Activated T-cell treated with anti-CD3 and anti-CD28 coated beads, Interleukin-2, amount 50 U/mL, for 4 hours (primary cell): ENCODE measurements around the gene ANKMY1. TPM values are rescaled to one million over a fixed set of nuclear protein-coding genes. Genes with fewer than 3 reads are reported as not detected.
"Not testable (repeated sequence)": the region's sequence is repeated elsewhere in the genome, so short reads cannot be mapped to it uniquely, and the experiment has no call there.

Experiments used
- ATAC-seq, 2 donors: fragments of 200-7000 bp; cut with Tn5 transposase; one replicate each; pipeline ENCODE4 v1.10.0; 2021
- DNase-seq: peaks from one replicate; pipeline ENCODE4 v3.0.0-alpha.2; 2020
- H3K27me3 Mint-ChIP-seq: one replicate; pipeline ENCODE4 v1.8.0; 2021; ENCODE audit warnings: low read depth, mixed read lengths
- H3K36me3 Mint-ChIP-seq: one replicate; pipeline ENCODE4 v1.8.0; 2022; ENCODE audit warnings: mixed read lengths; ENCODE audit not compliant: insufficient read depth
- H3K4me1 Mint-ChIP-seq: one replicate; pipeline ENCODE4 v1.8.0; 2021; ENCODE audit warnings: low read depth, mixed read lengths
- H3K4me3 Mint-ChIP-seq: one replicate; pipeline ENCODE4 v1.8.0; 2021; ENCODE audit warnings: mild to moderate bottlenecking, moderate library complexity, mixed read lengths
- H3K9me3 Mint-ChIP-seq: one replicate; pipeline ENCODE4 v1.8.0; 2021; ENCODE audit warnings: mixed read lengths
- total RNA-seq, 3 donors: library from RNA; stranded (reverse); gene quantifications; one replicate each; pipeline ENCODE4 v1.2.1, GENCODE V29; 2021

Gene ANKMY1
- total RNA-seq, 3 donors from 2014 or later = 15.7 to 17.2 (median 15.8) TPM

DNA sequence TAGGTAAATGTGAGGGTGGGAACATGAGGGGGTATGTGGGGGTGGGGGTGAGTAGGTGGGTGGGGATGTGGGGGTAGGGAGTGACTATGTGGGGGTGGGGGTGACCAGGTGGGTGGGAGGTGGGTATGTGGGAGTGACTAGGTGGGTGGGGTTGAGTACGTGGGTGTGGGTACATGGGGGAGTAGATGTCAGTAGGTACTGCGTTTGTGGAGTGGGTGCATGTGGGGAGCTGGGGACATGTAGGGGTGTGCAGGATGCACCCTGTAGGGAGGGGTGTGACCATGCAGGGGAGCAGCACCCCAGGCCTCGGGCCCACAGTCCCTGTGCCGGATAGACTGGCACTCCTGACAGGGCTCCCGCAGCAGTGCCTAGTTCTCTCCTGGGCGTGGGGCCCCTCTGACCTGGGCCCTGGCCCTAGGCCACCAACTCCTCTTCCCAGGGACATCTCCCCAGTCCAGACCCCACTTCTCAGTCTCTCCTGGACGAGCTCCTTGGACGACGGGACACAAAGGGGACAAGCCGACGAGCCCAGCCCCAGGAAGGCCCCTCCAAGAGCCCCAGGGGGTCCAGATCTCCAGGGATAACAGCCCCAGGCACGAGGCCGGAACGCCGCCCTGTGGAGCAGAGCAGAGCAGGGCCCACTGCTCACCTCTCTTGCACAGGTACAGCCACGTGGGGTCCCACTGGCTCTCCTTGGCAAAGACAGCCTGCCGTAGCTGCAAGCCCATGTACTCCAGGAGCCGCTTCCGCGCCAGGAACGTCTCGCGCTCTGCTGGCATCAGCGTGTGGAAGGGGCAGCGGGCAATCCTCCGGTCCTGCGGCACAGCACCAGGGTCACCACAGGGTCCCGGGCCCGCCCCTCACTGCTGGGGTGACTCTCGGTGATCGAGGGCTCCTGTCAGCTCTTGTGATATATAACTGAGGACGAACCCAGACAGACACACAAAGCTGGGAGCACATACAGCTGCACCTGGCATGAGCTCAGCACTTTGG is 58.2 kb downstream of the ANKMY1 start:
- no peaks in the 10 kb centered on the region for H3K27me3 Mint-ChIP-seq
- ATAC-seq = no peak
- no peaks in the 10 kb centered on the region for H3K4me1 Mint-ChIP-seq
- no peak for DNase-seq
- no peak overlapping the region for H3K4me3 Mint-ChIP-seq
- H3K9me3 Mint-ChIP-seq = no peaks in the 10 kb centered on the region
- H3K36me3 Mint-ChIP-seq = peaks cover 48% of the 10 kb centered on the region

DNA sequence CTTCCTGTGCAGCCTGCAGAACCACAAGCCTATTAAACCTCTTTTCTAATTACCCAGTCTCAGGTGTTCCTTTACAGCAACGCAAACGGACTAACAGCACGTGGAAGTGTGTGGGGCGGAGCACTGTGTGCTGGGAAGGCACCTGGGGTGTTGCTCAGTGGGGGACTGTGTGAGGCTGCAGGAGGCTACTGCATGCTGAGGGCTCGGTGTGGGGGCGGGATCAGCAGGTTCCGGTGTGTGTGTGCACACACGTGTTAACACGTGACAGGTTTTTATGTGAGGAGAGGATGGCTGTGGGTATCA is 58.9 kb downstream of the ANKMY1 start:
- no peak overlapping the region for H3K4me3 Mint-ChIP-seq
- peaks cover 50% of the 10 kb centered on the region for H3K36me3 Mint-ChIP-seq
- ATAC-seq (no peak), DNase-seq (no peak)
- no peaks in the 10 kb centered on the region for H3K4me1 Mint-ChIP-seq
- no peaks in the 10 kb centered on the region for H3K9me3 Mint-ChIP-seq
- H3K27me3 Mint-ChIP-seq = no peaks in the 10 kb centered on the region

DNA sequence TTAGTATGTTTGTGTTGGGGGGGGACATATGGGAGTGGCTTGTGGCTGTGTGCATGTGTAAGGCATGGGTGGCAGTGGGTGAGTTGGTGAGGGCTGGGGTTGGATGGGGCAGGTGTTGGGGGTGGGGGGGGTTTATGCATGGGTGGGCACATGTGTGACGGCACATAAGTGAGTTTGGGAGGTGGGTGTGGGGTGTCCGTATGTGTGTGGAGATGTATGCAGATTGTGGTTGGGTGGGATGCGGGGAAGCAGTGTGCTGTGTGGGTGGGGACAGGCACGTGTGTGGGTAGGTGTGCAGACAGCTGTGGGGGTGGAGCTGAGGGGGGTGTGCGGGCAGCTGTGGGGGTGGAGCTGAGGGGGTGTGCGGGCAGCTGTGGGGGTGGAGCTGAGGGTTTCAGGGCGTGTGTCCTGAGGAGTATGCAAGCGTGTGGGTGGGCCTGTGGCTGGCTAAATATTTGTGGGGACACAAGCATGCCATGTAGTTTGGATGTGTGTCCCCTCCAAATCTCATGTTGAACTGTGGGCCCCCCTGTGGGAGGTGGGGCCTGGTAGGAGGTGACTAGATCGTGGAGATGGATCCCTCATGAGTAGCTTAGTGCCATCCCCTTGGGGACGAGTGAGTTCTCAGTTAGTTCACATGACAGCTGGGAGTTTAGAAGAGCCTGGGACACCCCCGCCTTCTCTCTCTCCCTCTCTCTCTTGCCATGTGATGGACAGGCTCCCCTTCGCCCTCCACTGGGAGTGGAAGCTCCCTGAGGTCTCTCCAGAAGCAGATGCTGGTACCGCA is 59.4 kb downstream of the ANKMY1 start:
- no peaks in the 10 kb centered on the region for H3K27me3 Mint-ChIP-seq
- ATAC-seq (no peak), DNase-seq (no peak)
- no peak overlapping the region for H3K4me3 Mint-ChIP-seq
- peaks cover 3% of the 10 kb centered on the region for H3K9me3 Mint-ChIP-seq
- H3K4me1 Mint-ChIP-seq = no peaks in the 10 kb centered on the region
- H3K36me3 Mint-ChIP-seq = peaks cover 53% of the 10 kb centered on the region

DNA sequence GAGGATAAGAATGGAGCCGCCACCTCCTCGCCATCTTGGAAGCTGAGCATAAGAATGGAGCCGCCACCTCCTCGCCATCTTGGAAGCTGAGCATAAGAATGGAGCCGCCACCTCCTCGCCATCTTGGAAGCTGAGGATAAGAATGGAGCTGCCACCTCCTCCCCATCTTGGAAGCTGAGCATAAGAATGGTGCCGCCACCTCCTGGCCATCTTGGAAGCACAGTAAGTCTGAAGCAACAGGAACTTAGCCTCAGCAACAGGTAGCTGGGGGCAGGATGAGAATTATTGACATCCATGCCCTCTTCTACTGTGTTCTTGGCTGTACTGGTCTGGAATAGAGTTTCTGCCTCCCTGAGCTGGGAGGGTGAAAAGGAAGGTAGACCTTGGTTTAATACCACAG is 60.7 kb downstream of the ANKMY1 start:
- H3K4me1 Mint-ChIP-seq, H3K4me3 Mint-ChIP-seq, H3K27me3 Mint-ChIP-seq, DNase-seq, ATAC-seq, H3K9me3 Mint-ChIP-seq: not testable (repeated sequence)
- peaks cover 58% of the 10 kb centered on the region for H3K36me3 Mint-ChIP-seq

DNA sequence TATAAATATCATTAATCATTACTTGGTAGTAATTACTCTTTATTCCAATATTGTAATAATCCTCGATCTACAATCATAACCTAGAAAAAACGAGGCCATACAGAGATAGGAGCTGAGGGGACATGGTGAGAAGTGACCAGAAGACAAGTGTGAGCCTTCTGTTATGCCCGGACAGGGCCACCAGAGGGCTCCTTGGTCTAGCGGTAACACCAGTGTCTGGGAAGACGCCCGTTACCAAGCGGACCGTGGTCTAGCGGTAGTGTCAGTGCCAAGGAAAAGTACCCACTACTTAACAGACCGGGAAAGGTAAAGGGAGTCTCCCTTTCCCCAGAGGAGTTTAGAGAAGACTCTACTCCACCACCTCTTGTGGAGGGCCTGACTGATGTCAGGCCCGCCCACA is 62.8 kb downstream of the ANKMY1 start:
- not testable (repeated sequence) for H3K4me1 Mint-ChIP-seq, ATAC-seq, H3K27me3 Mint-ChIP-seq, H3K4me3 Mint-ChIP-seq, DNase-seq
- H3K36me3 Mint-ChIP-seq = peaks cover 47% of the 10 kb centered on the region
- H3K9me3 Mint-ChIP-seq = peaks cover 24% of the 10 kb centered on the region

DNA sequence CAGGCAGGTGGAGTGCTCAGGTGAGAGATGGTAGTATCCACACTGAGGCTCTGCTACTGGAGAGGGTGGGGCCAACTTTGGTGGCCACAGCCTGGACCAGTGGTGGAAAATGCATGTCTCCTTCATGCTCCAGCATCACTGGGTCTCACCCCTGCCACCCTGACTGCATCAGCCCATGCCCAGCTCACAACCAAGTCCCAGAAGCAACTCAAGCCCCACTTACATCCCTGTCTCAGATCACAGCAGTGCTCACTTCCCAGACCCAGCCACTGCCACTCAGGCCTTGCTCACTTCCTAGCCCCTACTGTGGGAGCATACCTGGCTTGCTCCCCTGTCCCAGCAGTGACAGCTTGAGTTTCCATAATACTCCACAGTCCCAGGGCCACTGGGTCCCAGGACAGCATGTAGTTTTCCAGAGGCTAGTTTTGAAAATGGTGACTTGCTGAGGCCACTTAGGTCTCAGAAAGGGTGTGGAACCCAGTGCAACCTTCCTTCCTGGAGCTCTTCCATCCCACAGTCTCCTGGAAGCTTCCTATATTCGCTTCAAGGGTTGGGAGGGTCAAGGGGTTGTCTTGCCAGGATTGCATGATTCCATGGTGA is 63.5 kb downstream of the ANKMY1 start:
- H3K4me1 Mint-ChIP-seq = no peaks in the 10 kb centered on the region
- ATAC-seq = no peak
- H3K9me3 Mint-ChIP-seq = peaks cover 27% of the 10 kb centered on the region
- H3K36me3 Mint-ChIP-seq = peaks cover 45% of the 10 kb centered on the region
- no peaks in the 10 kb centered on the region for H3K27me3 Mint-ChIP-seq
- H3K4me3 Mint-ChIP-seq = no peak overlapping the region
- no peak for DNase-seq

DNA sequence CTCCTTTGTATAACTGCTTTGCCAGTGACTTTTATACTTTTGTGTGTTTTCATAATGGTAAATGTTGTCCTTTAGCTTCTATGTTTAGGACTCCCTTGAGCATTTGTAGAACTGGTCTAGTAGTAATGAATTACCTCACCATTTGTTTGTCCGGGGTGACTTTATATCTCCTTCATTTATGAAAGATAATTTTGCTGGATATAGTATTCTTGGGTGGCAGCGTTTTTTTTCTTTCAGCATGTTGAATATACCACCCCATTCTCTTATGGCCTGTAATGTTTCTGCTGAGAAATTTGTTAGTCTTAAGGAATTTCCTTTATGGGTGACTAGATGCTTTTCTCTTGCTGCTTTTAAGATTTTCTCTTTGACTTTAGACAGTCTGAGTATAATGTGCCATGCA is 66.3 kb downstream of the ANKMY1 start:
- DNase-seq (no peak), ATAC-seq (no peak)
- no peak overlapping the region for H3K4me3 Mint-ChIP-seq
- no peaks in the 10 kb centered on the region for H3K4me1 Mint-ChIP-seq
- H3K36me3 Mint-ChIP-seq = peaks cover 33% of the 10 kb centered on the region
- H3K9me3 Mint-ChIP-seq = peaks cover 47% of the 10 kb centered on the region
- no peaks in the 10 kb centered on the region for H3K27me3 Mint-ChIP-seq

DNA sequence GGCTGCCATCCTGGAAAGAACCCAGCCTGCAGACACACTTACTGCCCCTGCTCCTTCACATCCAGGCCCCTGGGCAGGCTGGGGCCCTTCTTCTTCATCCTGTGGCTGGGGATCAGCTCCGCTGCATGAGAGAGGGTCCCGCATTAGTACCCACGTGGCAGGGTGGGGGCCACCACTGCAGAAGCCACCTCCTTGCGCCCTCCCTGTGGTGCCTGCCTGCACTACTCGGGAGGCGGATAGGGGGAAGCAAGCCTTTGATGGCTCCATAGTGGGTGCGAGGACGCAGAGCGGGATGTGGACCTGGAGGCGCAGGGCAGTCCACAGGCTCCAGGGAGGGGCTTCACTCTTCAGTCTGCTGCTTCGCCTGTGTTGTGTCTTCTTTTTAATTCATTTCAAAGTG is 75.6 kb downstream of the ANKMY1 start:
- H3K4me1 Mint-ChIP-seq = no peaks in the 10 kb centered on the region
- H3K9me3 Mint-ChIP-seq = peaks cover 15% of the 10 kb centered on the region
- peaks cover 17% of the 10 kb centered on the region for H3K36me3 Mint-ChIP-seq
- no peaks in the 10 kb centered on the region for H3K27me3 Mint-ChIP-seq
- no peak overlapping the region for H3K4me3 Mint-ChIP-seq
- DNase-seq = no peak
- no peak for ATAC-seq

DNA sequence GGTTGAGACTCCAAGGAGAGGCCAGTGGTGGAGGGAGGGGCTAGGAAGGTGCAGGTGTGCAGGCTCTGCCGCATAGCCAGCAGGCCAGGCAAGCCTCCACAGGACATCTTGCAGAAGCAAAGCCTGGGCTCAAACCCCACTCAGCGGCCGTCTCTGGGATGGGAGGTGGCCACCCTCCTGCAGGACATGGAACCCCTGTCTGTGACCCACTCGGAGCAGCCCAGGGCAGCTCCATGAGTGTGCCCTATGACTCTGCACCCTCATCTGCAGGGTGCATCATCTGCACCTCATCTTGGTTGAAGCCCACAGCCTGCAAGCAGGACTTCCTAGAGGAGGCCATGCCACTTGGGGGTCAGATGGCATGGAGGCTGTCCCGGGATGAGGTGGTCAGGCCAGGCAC is 76.1 kb downstream of the ANKMY1 start:
- H3K9me3 Mint-ChIP-seq = peaks cover 11% of the 10 kb centered on the region
- H3K4me1 Mint-ChIP-seq = no peaks in the 10 kb centered on the region
- H3K27me3 Mint-ChIP-seq = no peaks in the 10 kb centered on the region
- DNase-seq (no peak), ATAC-seq (no peak)
- H3K36me3 Mint-ChIP-seq = peaks cover 14% of the 10 kb centered on the region
- no peak overlapping the region for H3K4me3 Mint-ChIP-seq

DNA sequence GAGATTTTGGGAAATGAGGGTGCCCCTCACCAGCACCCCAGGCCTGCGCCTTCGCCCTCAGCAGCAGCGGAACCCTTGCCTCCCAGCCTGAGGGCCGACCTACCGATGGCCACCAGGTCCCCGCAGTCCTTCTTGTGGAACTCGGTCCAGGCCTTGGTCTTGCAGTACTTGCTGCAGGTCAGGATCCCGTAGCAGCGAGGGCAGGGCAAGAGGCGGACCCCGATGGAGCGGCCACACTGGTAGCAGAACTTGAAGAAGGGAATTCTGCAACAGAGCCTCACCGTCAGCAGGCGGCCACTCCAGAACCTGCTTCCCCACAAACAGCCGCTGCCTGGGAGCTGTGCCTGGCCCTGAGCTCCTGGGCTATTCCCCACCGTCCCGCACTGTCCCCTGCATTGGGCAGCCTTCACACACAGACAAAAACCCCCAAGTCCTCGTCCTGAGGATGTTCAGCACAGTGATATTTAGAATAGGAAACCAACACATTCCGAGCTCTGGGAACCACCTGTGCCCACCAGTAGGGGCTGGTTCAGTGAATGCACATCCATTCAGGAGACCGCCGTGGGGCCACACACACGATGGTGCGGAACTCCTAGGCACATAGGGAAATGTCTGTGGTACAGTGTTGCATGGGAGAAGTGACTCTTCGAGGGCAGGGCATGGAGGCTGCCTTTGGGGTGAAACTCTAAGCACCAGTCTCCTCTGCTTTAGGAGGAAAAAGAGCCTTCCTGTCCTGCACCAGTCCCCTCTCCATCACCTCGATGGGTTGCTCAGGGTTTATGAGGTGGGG is 76.8 kb downstream of the ANKMY1 start:
- ATAC-seq (no peak), DNase-seq (no peak)
- Mint-ChIP-seq H3K9me3 (peaks cover 13% of the 10 kb centered on the region), H3K36me3 (peaks cover 15% of the 10 kb centered on the region), H3K4me3 (no peak overlapping the region), H3K4me1 (no peaks in the 10 kb centered on the region), H3K27me3 (no peaks in the 10 kb centered on the region)

DNA sequence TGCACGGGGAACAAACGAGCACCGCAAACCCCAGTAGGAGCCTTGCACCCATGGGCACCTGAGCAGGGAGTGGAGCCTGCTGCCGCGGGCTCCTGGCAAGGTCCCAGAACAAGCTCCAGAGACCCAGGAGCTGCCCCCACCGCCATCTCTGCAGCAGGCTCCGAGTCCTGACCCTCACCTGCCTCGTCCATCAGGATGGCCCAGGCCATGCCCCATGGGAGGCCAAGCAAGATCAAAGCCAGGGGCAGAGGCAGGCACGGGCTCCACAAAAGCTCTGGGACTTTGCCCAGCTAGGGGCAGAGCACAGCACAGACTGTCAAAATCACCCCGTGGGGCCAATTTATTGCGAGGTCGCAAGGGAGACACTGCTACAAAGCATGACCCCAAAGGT is 78.7 kb downstream of the ANKMY1 start:
- peak; percentile 3 for DNase-seq
- no peaks in the 10 kb centered on the region for H3K4me1 Mint-ChIP-seq
- peaks cover 19% of the 10 kb centered on the region for H3K36me3 Mint-ChIP-seq
- peaks cover 13% of the 10 kb centered on the region for H3K9me3 Mint-ChIP-seq
- no peak for ATAC-seq
- H3K4me3 Mint-ChIP-seq = no peak overlapping the region
- no peaks in the 10 kb centered on the region for H3K27me3 Mint-ChIP-seq

DNA sequence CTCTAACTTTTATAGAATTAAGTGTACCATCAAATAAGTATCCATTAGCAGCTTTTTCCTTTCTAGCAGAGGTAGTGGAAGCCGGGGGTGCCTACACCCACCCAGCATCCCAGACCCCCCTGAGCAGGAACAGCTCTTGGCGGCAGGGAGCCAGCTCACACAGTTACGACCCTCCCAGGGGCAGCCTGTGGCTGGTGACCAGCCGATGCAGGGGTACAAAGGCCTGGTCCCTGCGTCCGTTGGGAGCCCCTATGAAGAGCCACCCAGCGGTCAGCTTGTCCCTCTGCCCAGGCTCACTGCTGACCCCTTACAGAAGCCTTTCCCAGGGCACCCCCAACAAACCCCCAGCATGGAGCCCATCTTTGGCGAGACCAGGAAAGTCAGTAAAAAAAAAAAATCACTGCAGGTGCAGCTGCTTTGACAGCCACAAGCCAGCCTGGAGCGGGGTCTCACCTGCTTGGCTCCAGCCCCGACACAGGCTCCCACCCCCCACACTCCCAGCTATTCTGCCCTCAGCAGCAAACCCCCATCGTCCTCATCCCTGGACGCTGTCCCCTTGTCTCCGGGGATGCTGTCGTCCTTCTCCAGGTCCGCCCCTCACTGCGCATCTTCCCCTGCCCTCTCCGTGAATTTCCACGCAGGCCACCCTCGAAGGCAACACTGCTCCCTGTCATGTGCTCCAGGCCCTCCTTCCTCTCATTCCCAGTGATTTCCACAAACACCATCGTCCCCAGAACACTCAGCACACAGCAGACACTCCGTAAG is 79.3 kb downstream of the ANKMY1 start:
- H3K4me3 Mint-ChIP-seq = no peak overlapping the region
- ATAC-seq (no peak), DNase-seq (peak; percentile 3)
- H3K4me1 Mint-ChIP-seq = no peaks in the 10 kb centered on the region
- peaks cover 12% of the 10 kb centered on the region for H3K9me3 Mint-ChIP-seq
- peaks cover 16% of the 10 kb centered on the region for H3K36me3 Mint-ChIP-seq
- no peaks in the 10 kb centered on the region for H3K27me3 Mint-ChIP-seq

DNA sequence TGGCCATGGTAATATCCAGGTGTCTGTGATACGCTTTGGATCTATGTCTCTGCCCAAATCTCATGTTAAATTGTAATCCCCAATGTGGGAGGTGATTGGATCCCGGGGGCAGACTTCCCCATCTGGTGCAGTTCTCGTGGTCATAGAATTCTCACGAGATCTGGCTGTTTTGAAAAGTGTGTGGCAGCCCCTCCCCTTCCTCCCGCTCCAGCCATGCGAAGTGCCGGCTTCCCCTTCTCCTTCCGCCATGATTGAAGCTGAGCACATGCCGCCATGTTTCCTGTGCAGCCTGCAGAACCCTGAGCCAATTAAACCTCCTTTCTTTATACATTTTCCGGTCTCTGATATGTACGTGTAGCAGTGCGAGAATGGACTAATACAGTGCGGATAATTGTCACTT is 79.9 kb downstream of the ANKMY1 start:
- DNase-seq (no peak), ATAC-seq (no peak)
- Mint-ChIP-seq H3K36me3 (peaks cover 17% of the 10 kb centered on the region), H3K4me3 (no peak overlapping the region), H3K4me1 (no peaks in the 10 kb centered on the region), H3K9me3 (peaks cover 17% of the 10 kb centered on the region), H3K27me3 (no peaks in the 10 kb centered on the region)
